HuH-7.5 (cell line): Measurements from ENCODE around the gene PRICKLE4.
"Not testable (repeated sequence)": the region's sequence is repeated elsewhere in the genome, so short reads cannot be mapped to it uniquely, and the experiment has no call there.

ENCODE experiments used
- DNase-seq: peaks from one replicate; pipeline ENCODE4 v3.0.0; 2011; ENCODE audit warnings: low spot score

PRICKLE4 gene

DNA sequence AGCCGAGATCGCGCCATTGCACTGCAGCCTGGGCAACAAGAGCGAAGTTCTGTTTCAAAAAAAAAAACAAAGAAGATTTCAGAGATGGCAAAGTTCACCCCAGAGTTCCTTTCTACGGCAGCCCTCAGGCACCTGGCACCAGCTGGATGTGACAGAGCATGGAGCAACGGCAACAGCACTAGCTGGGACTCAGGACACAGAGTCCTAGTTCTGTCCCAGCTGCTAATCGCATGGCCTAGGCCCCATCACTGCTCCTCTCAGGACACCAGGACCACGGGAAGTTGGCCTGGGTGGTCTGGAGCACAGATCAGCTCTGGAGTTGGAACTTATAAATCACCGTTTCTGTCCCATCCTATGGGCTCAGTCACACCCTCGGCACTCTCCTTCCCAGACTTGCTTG, 34.5 kb upstream of the PRICKLE4 start:
- DNase-seq, result no peak

DNA sequence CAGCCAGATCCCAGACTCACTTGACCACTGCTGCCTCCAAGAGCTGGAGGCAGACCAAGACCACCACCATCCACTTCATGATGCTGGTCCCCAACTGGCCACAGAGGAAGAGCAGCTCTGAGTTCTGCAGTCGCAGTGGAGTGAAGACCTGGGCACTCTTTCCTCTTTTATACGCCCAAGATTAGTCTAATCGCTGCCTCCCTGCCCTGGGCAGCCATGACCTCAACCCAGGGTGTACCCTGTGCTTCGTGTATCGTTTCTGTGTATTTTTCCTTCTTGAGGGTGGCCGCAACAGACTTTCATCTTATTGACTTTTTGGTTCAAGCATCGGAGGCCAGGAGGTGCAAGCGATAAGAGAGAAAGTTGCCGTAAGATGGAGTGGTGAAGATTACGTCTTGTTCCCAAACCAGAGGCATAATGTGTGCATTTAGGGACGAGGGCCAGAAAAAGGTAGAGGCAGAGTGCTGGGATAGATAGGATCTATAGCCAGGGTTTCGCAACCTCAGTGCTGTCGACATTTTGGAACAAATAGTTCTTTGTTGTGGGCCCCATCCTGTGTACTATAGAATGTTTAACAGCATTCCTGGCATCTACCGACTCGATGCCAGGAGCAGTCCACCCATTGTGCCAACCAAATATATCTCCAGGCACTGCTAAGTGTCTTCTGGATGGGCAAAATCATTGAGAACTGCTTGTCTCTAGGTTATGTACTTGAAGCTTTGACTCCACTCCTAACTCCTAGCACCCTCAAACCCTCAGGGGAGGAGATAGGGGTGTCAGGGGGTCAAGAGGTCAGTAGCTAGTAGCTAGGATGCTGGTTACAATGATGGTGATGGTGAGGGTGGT, 33.1 kb upstream of the PRICKLE4 start, which contains the start of gene PGC:
PGC (minus strand) TSS at position 142 of the 846 bp plus-strand sequence; CDS start at position 79, 63 bp downstream.
- DNase-seq, result no peak

DNA sequence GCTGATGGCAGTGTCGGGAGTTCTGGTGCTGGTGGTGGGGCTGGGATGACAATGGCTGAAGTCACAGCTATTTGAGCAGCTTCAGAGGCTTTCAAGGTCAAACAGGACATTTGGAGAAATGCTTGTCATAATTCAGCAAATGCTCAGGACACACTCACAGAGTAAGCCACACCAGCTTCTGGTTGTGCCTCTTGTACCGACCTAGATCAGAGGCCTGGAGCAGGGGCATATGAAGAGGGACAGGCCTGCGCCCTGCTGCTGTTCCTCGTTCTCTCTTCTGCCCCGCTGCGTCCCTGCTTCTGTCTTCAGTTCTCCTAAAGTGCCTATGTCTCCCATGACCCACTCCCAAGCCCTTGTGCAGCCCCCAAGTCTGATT, 32.5 kb upstream of the PRICKLE4 start:
- no peak for DNase-seq

DNA sequence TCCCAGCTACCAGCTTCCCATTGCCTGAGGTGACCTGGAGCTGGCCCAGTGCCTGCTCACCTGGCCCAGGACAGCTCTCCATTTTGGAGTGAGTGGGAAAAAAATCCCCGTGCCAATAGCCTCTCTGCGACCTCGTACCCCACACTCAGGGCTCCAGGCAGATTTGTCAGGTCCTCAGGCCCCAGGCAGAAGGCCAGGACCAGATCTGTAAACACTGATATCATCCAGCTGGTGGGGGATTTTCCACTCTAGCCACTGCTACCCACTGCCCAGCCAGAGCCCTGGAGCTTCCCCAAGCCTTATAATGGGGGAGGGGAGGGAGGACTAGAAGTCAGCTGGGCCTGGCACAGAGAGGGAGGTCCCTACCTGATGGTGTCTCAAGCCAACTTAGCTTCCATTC, 32.0 kb upstream of the PRICKLE4 start:
- DNase-seq, result no peak

DNA sequence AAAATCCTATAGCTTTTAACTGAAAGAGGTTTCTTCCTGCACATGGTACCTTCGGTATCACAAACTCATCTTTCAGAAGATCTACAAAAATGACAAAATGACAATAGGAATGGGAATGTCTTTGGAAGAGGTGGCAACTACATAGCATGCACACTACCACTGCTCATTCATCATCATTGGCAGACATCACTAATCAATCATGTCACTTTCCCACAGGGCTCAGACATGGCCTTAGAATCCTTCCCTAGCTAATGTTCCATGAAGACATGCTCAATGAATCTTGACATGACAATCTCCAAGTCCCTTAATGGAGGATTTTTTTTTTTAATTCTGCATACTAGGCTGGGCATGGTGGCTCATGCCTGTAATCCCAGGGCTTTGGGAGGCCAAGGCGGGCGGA, 30.2 kb upstream of the PRICKLE4 start:
- no peak for DNase-seq

DNA sequence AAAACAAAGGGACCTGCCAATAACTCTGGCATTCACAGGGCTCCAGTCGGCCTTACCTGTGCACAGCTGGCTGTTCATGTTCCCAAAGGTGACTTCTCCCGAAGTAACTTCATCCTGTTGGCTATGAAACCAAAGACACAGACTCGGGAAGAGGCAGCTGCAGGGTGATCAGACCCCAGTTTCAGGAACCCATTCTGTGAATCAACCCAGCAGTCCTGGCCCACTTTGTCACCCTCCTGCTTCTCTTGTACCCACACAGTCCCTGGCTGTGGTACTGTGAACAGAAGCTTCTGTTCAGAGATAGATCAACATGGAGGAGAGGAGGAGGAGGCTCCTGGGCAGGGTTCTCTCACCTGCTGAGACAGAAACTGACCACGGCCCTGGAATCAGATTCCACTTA, 24.7 kb upstream of the PRICKLE4 start:
- DNase-seq, result no peak

DNA sequence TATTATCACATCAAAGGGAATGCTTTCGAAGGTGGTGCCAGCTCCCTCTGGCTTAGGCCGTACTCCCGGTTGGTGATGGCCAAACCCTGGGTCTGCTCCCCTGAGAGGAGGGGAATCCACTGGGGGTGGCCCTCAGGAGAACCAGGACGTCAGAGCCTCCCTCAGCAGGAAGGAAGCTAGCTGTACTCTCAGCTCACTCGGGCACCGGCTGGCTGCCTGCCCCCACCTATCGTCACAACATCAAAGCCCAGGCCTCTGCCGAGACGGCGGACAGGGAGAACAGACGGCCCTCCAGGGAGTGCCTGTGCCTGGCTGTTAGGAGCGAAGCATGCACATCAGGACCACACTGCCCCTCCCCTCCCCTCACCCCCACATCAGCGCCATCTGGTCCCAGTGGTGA, 24.2 kb upstream of the PRICKLE4 start:
- no peak for DNase-seq

DNA sequence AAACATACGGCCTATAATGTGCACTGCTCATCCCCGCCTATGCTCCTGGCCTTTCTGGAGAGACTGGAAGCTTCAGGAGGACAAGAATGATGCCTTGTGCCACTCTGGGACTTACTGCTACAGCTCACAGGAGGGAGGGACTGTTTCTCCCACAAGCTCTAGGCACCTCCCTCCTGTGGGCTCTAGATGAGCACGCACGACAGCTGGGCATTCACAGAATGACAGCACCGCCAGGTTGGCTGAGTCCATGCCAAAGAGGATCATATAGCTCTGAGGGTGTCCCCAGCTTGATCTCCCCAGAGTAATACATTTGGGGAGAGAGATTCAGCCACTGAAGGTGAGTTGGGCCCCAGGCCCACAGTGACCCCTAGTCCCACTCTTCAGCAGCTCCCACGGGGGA, 23.3 kb upstream of the PRICKLE4 start:
- no peak for DNase-seq

DNA sequence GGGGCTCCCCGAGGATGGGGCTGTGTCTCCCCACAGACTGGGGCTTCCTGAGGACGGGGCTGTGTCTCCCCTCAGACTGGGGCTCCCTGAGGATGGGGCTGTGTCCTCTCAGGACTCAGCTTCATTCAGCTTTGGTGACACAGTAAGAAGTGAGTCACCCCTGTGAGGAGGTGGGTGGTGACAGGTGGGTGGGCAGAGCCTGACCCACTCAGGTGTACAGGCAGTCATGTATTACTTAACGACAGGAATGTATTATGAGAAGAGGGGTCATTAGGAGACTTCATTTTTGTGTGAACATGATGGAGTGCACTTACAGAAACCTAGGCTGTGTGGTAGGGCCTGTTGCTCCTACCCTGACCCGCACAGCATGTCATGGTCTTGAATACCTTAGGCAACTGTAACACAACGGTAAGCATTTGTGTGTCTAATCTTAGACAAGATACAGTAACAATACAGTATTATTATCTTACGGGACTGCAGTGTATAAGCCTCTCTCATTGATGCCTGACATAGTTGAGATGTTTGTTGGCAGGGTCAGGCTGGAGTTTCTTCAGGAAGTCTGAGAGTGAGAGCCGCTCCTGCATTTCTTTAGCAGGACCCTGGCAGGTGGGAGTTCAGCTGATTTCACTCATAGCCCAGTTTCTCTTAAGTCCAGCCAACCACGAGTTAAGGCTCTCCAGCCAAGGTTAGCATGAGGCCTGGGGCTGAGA, 22.5 kb upstream of the PRICKLE4 start:
- DNase-seq, result no peak

DNA sequence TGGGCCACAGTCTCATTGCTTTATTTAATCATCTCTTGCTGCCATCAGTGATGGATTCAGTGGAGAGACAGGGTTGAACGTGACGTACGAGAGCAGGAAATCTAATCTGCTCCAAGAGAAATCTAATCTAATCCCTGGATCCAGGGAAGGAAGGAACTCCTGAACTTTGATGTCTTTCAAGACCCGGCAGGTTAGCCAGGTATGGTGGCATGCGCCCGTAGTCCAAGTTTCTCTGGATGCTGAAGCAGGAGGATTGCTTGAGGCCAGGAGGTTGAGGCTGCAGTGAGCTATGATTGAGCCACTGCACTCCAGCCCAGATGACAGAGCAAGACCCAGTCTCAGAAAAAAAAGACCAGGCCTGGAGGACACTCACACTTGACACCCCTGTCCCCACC, 21.9 kb upstream of the PRICKLE4 start:
- no peak for DNase-seq

DNA sequence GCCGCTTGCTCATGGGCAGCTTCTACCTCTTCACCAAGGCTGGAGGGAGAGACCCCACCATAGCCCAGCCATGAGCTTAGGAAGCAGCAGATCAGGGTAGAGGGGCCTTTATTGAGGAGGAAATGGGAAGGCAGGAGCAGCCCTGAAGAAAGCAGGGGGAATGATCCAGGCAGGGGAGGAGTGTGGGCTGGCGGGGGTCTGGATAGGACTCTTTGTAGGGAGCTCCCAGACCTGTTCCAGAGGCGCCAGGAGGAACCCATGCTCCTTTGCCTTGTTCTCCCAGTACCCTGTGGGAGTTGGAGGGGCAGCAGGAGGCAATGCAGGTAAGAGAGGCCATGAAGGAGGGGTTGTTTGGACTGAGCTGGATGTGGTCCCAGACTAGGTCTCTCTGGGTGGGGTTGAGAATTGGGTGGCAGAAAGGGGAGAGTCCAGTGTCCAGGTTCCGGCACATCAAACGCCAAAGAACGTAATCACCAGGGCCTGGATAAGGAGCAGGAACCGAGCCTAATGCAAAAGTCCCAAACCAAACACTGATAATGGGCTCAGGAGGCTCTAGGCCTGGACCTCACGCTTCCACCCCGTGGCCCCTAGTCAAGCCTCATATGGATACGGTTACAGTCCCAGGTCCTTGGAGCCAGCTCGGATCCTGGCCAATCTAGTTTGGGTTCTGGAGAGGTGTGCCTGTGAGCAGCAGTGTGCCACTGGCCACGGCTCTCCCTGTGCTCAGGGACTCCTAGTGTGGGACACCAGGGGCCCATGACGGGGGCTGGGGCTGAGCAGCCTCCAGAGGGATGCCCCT, 21.3 kb upstream of the PRICKLE4 start:
- no peak for DNase-seq

DNA sequence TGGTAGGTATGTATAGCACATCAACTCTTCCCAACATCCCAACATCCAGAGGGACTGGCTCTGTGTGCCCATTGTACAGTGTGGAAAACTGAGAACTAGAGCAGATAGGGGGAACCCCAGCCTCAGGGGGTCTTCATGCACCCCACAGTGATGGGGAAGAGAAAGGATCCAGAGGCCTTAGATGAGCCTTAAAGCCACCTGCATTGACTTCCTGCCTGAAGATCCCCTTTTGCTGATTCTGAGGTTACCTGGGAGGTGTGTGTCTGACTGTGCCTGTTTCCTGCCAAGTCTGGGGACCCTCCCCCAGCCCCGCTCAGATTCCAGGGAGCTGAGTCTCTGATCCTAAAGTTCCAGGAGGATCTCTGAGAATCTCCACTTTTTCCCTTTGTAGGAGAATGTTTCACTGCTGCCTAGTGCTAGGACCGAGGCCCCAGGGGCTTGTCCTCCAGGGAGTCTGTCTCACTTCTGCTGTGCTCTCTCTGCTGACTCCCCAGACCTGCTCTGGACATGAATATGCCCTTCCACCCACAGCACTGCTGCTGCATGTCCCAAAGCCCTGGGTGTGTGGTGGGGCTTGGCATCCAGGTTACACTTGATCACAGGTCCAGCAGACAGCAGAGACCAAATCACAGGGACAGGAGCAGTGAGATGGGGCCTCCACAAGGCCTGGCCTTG, 20.5 kb upstream of the PRICKLE4 start:
- DNase-seq, result no peak

DNA sequence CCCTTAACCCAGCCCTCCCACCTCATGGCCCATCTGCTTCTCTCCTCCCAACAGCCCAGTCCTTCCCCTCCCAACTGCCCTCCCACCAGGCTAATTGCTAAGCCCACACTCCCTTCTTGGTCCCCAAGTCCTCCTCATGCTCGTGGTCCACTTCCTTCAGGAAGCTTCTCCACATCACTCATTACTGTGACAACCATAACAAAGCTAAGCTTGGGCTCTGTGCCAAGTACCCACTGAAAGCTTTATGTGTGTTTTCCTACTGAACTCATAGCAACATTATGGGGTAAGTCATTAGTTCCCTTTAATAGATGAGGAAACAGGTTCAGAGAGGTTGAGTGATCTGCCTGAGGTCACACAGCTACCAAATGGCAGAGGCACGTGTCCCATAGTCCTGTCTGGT, 17.1 kb upstream of the PRICKLE4 start:
- no peak for DNase-seq

DNA sequence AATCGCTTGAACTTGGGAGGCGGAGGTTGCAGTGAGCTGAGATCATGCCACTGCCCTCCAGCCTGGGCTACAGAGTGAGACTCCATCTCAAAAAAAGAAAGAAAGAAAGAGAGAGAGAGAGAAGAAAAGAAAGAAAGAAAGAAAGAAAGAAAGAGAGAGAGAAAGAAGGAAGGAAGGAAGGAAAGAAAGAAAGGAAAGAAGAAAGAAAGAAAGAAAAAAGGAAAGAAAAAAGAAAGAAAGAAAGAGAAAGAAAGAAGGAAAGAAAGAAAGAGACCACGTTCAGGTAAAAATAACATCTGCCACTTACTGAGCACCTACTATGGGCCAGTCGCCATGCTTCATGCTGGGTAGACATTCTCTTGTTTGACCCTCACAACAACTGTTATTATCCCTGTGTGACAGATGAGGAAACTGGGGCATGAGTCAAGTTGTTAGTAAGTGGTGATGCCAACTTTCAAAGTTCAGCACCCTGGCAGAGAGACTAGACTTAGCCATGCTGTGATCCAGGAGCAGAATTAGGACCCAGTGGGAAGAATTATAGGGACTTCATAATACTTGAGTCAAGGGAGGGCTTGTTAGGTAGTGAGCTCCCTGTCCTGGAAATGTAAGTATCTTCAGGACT, 14.4 kb upstream of the PRICKLE4 start:
- not testable (repeated sequence) for DNase-seq

DNA sequence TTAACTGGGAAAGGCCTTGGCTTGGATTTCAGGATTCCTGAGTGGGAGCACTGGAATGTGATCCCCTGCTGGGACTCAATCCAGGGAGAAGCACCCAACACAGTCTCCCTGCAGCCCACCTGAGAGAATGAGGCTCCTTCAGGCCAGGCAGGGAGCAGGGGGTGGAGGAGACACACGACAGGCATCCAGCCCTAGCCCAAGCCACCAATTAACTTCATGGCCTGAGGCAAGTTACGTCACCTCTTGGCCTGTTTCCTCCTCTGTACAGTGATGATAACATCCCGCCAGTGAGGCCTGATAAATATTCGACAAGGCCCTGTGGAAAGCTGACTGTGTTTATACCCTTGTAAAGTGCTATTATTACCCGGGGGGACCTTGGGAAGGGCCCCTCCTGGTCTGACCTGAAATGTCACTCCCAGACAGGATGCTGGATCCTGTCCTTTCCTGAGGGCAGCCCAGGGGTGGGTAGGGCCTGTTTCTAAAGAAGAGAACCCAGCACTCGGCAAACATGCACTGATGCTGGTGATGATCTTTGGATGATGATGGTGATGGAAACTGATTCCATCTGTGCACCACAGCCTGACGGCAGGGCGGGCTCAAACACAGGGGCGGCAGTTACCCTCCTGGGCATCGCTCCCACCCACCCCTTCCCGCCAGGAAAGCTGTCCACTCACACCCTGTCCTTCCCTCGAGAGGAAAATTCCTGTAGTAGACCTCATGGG, 13.3 kb upstream of the PRICKLE4 start:
- peak; percentile 55 for DNase-seq

DNA sequence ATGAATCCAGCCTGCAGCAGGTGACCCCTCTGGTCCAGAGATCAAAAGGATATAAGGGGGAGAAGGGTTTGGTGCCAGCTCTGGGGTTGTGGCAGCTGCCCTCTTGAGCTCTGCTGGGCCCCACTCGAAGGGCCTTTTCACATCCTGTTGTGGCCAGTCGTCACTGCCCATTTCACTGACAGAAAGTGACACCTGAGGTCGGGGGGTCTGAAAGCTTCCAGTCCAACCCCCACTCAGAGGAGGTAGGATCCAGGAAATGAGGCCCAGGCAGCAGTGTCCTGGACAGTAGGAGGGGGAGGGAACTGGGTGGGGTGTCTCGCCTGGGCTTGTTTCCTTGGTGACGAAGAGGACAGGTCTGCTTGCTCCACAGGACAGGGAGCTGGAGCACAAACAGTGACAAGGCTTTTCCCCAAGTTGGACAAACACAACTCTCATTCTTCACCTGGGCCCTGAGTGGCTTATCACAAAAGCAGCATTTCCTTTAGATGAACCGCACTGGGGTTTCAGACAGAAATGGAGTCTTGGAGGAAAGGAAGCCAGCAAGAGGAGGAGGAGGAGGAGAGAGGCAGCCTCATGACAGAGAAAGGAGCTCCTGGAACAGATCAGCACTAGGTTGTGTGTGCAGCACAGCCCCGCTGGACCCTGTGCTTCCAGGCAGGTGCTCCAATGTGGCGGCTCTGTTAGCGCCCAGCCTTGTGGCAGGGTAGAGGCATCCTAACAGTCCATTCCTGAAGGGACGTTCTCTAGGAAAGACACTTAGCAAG, 11.9 kb upstream of the PRICKLE4 start:
- no peak for DNase-seq

DNA sequence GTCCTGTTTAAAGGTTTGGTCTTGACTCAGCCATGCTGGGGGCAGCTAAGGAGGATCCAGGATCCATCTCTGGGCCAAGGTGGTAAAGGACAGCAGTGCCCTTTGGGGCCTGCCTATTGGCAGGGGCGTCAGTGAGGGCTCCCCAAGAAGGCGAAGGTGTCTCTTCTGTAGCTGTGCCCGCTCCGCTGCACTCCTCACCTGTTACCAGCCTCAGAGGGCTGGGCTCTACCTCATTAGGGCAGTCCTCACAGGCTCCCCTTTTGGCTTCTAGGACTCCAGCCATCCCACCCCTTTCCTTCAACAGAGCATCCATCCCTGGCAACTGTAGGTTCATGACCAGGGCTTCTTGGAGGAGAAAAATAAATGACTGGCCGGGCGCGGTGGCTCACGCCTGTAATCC, 11.2 kb upstream of the PRICKLE4 start:
- DNase-seq, result no peak

DNA sequence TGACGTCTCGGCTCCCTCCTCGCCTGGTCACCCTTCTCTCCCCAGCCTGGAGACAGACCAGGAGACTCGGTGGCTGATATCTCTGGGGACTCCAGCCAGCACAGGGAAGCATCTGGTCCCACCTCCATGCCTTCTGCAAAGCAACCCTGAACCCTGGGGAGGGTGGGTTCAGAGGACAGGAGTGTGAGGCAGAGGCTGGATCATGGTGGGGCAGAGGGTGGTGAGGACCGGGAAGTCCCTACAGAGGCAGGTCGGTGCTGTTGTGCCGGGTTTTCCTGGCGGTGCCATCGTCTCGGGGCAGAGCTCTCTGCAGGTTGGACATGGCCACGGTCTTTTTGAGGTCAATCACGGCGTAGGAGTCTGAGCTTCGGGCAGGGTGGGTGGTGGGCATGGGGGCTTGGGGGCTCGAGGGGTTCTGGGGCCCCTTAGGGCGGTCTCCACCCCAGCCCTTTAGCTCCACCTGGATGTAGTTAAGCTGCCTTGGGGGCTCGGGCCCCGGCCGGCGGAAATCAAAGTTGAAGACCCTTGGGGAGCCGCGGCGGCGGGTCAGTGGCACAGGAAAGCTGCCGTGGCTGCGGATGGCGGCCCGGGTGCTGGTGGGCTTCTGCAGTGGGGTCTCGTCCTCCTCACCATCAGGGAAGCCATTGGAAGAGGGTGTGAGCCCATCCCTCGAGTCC, 10.1 kb upstream of the PRICKLE4 start:
- no peak for DNase-seq
